Spleen (tissue), 11 donors: ENCODE results near the gene C1orf115. TPM values are rescaled to one million over a fixed set of nuclear protein-coding genes. Genes with fewer than 3 reads are reported as not detected.

Experiments
- DNase-seq: peaks from one replicate; pipeline ENCODE4 v3.0.0-alpha.2; 2020
- H3K27ac ChIP-seq, 8 donors: fragments of 200-600 bp; sonication (generic) in 7 of 8; 1 replicate in 4 of 8; 2 replicates in 4 of 8; pipeline versions ENCODE4 v1.5.0 to v1.8.0; 2016 to 2021; ENCODE audit warnings: inconsistent platforms in 4 of 8, mild to moderate bottlenecking in 4 of 8, moderate library complexity in 1 of 8
- H3K27me3 ChIP-seq, 7 donors: fragments of 200-600 bp; sonication (generic) in 6 of 7; replicated peaks in 1 of 7; 1 replicate in 4 of 7; 2 replicates in 3 of 7; pipeline versions ENCODE4 v1.5.0 to v1.8.0; 2016 to 2021; ENCODE audit warnings: inconsistent platforms in 3 of 7, mild to moderate bottlenecking in 1 of 7
- H3K36me3 ChIP-seq, 6 donors: fragments of 200-600 bp; sonication (generic) in 5 of 6; 1 replicate in 4 of 6; 2 replicates in 2 of 6; pipeline versions ENCODE4 v1.5.0 to v1.8.0; 2016 to 2021; ENCODE audit warnings: inconsistent platforms in 2 of 6
- H3K4me1 ChIP-seq, 6 donors: fragments of 200-600 bp; sonication (generic) in 5 of 6; 1 replicate in 3 of 6; 2 replicates in 3 of 6; pipeline versions ENCODE4 v1.5.0 to v1.8.0; 2016 to 2021; ENCODE audit warnings: inconsistent platforms in 3 of 6
- H3K4me3 ChIP-seq, 8 donors: fragments of 200-600 bp; sonication (generic) in 7 of 8; 1 replicate in 4 of 8; 2 replicates in 4 of 8; pipeline versions ENCODE4 v1.5.0 to v1.8.0; 2016 to 2021; ENCODE audit warnings: inconsistent platforms in 4 of 8, mild to moderate bottlenecking in 4 of 8, moderate library complexity in 2 of 8
- H3K9me3 ChIP-seq, 8 donors: fragments of 200-600 bp; sonication (generic) in 7 of 8; 1 replicate in 4 of 8; 2 replicates in 4 of 8; pipeline versions ENCODE4 v1.5.0 to v1.8.0; 2016 to 2021; ENCODE audit warnings: inconsistent platforms in 4 of 8
- POLR2A ChIP-seq, 3 donors: fragments of 450-650 bp; IDR thresholded peaks; one replicate each; pipeline ENCODE4 v1.5.1; 2017; ENCODE audit warnings: antibody characterized with exemption in 3 of 3, mild to moderate bottlenecking in 1 of 3
- POLR2AphosphoS5 ChIP-seq, 3 donors: sonication (generic); formaldehyde crosslinking; IDR thresholded peaks; one replicate each; pipeline ENCODE4 v1.5.1; 2017; ENCODE audit warnings: antibody characterized with exemption in 3 of 3
- WGBS, 5 donors: extraction: QIAGEN DNeasy Blood & Tissue Kit in 3 of 5; methylation state at CpG; one replicate each; pipeline versions ENCODE4 v1.1.5 to v1.1.7; 2013 to 2018; 5-methylcytosine and 5-hydroxymethylcytosine counted together
- intact Hi-C: fragments of 100-400 bp; cut with DNase I; formaldehyde crosslinking; loops from one replicate; pipeline ENCODE4 v1.15.0; 2023; ENCODE audit warnings: low total_unique reads
- polyA plus RNA-seq, 3 donors: library from polyadenylated mRNA; stranded (reverse); fragments of 200-250 nt; gene quantifications; one replicate each; pipeline ENCODE4 v1.2.1, GENCODE V29; 2013
- total RNA-seq, 7 donors: library from RNA; depleted of rRNA in 3 of 7; stranded (reverse); fragments of >200 nt in 3 of 7; fragmentation: NEBNext Ultra II Directional in 4 of 7; extraction: Animal tissue kit (Norgen Biotek cat#: 25700) in 4 of 7; gene quantifications; one replicate each; pipeline versions ENCODE4 v1.1.0 to v1.2.1, GENCODE V29; 2016 to 2021
- TF ChIP-seq, protein P1 (sequence below), 11 experiments: fragments of 200-600 bp in 7 of 11; fragments of 450-650 bp in 4 of 11; sonication (generic) in 4 of 11; IDR thresholded peaks in 8 of 11; conservative IDR thresholded peaks in 3 of 11; 1 replicate in 7 of 11; 2 replicates in 4 of 11; pipeline versions ENCODE4 v1.4.0 to v1.8.0; 2016 to 2021; ENCODE audit warnings: antibody characterized with exemption in 11 of 11, inconsistent platforms in 4 of 11, mild to moderate bottlenecking in 1 of 11
- donor health status: healthy with polysubstance abuse.
- donor health status: DM: no; HTN: no; CAD: no; lungs with moderate emphysema.
- donor health status: DM: no; HTN: no; CAD: no.
- donor health status: Bipolar disorder and iron deficiency.
- donor health status: healthy.
- donor health status: DM: no; HTN: no; CAD: no.
- donor health status: DM: yes; HTN: yes; CAD: no.

C1orf115 gene
- total and polyA plus RNA-seq, 10 donors: 14.3 to 80.0 (median 47.7) TPM

DNA sequence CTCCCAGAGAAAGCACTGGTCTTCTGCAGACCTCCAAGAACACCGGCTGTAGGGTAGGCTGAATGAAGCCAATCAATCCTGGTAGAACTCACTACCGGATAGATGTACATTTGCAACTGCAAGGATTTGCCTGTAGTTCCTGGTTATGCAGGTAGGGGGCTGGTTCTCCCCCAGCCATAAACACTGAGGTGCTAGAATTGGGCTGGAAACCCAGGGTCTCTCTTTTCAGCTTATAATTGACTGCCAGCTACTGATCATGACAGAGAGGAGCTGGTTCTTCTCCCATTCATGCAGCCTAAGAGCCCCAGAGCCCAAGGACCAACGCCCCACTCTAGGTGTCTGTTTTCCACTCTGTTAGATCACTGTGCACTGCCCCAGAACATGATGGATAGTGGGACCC lies 36.5 kb downstream of the C1orf115 start:
- TF ChIP-seq, protein P1, sequence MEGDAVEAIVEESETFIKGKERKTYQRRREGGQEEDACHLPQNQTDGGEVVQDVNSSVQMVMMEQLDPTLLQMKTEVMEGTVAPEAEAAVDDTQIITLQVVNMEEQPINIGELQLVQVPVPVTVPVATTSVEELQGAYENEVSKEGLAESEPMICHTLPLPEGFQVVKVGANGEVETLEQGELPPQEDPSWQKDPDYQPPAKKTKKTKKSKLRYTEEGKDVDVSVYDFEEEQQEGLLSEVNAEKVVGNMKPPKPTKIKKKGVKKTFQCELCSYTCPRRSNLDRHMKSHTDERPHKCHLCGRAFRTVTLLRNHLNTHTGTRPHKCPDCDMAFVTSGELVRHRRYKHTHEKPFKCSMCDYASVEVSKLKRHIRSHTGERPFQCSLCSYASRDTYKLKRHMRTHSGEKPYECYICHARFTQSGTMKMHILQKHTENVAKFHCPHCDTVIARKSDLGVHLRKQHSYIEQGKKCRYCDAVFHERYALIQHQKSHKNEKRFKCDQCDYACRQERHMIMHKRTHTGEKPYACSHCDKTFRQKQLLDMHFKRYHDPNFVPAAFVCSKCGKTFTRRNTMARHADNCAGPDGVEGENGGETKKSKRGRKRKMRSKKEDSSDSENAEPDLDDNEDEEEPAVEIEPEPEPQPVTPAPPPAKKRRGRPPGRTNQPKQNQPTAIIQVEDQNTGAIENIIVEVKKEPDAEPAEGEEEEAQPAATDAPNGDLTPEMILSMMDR (IDR thresholded peaks at IDR 0.05 in 8 of 11, conservative IDR thresholded peaks at IDR 0.05 in 3 of 11): peak in 2 of 11 experiments; percentile 30
- no peak for TF ChIP-seq POLR2AphosphoS5 (IDR thresholded peaks at IDR 0.05)
- TF ChIP-seq POLR2A (IDR thresholded peaks at IDR 0.05): no peak
- DNase-seq: no peak
- Histone ChIP-seq H3K4me3 (no peak overlapping the region), H3K36me3 (no peaks in the 10 kb centered on the region), H3K9me3 (no peaks in the 10 kb centered on the region), H3K27ac (no peak overlapping the region), H3K4me1 (peaks cover 0 to under 1% (median 0%) of the 10 kb centered on the region in 6 donors), H3K27me3 (no peaks in the 10 kb centered on the region)
- WGBS, 5 donors: 90 to 98% (median 92%) methylated on average over 3 of the region's 3 CpGs
- intact Hi-C loops: no loop called here

DNA sequence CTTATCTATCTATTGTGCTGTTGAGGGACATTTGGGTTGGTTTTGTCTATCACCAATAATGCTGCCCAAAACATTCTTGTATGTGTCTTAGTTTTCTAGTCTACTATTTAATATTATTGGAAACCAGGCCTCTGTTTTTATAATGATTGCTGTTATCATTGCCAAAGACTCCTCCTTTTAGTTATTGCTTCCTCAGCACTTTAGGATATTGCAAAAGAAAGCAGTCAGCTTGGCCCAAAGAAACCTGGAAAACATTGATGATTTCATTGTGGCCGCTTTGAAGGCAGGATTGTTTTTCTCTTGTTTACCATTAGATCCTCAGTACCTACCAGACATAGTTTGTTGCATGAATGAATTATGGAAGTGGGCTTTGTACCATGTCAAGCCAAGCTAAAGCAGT lies 37.4 kb downstream of the C1orf115 start:
- H3K4me3 ChIP-seq: no peak overlapping the region
- WGBS, 5 donors: 84 to 97% (median 93%) methylated on average over 1 of the region's 1 CpG
- intact Hi-C loops: no loop called here
- DNase-seq: no peak
- TF ChIP-seq, protein P1 (IDR thresholded peaks at IDR 0.05 in 8 of 11, conservative IDR thresholded peaks at IDR 0.05 in 3 of 11): no peak
- TF ChIP-seq POLR2AphosphoS5 (IDR thresholded peaks at IDR 0.05) (no peak), POLR2A (IDR thresholded peaks at IDR 0.05) (no peak)
- H3K27me3 ChIP-seq: no peaks in the 10 kb centered on the region
- H3K36me3 ChIP-seq: no peaks in the 10 kb centered on the region
- H3K27ac ChIP-seq: no peak overlapping the region
- peaks cover 0 to 8% (median 4%) of the 10 kb centered on the region in 6 donors for H3K4me1 ChIP-seq
- H3K9me3 ChIP-seq: no peaks in the 10 kb centered on the region

DNA sequence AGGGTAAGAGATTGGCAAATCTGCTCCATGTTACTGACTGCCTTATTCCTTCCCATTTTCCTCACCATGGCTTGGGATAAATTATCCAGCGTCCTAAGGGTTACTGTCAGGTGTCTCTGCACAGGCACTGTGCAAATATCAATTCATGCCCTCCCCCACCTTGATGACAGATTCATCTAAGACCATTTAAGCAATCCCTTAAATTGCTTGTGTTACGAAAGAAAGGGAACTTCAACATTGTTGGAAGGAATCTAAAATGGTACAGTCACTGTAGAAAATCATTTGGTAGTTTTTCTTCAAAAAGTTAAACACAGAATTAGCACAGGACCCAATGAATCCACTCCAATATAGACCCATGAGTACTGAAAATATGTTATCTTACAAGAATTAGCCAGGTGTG lies 40.3 kb downstream of the C1orf115 start:
- intact Hi-C loops: no loop called here
- no peak for DNase-seq
- Histone ChIP-seq H3K36me3 (no peaks in the 10 kb centered on the region), H3K9me3 (no peaks in the 10 kb centered on the region), H3K4me1 (peaks cover 8 to 21% (median 13%) of the 10 kb centered on the region in 6 donors), H3K27ac (no peak overlapping the region), H3K4me3 (no peak overlapping the region), H3K27me3 (no peaks in the 10 kb centered on the region)
- WGBS, 5 donors: 63 to 95% (median 80%) methylated on average over 2 of the region's 2 CpGs
- no peak for TF ChIP-seq POLR2AphosphoS5 (IDR thresholded peaks at IDR 0.05)
- TF ChIP-seq, protein P1 (IDR thresholded peaks at IDR 0.05 in 8 of 11, conservative IDR thresholded peaks at IDR 0.05 in 3 of 11): no peak
- TF ChIP-seq POLR2A (IDR thresholded peaks at IDR 0.05): no peak

DNA sequence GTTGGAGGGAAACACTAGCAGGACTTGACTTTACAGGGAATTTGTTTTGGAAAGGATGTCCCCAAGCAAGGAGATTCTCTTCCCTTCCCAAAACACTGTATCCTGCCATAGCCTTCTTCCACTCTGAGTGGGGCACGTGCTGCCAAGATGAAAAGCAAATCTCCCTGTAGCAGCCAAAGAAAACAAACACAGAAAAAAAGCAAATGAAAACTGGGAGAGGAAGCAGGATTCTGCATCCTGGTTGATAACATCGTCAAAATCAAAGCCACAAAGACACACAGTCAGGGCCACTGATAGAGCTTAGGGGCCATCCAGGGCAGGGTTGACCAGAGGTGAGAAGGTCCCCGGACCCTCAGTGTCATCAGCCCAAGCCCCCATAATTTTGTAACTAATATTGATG lies 42.0 kb downstream of the C1orf115 start:
- peak overlapping the region; percentile 60 to 83 (median 78) for H3K27ac ChIP-seq
- 37 to 71% (median 57%) methylated on average over 3 of the region's 3 CpGs for WGBS, 5 donors
- no peaks in the 10 kb centered on the region for H3K9me3 ChIP-seq
- peaks cover 8 to 21% (median 13%) of the 10 kb centered on the region in 6 donors for H3K4me1 ChIP-seq
- no peak overlapping the region for H3K4me3 ChIP-seq
- no peak for TF ChIP-seq POLR2AphosphoS5 (IDR thresholded peaks at IDR 0.05)
- TF ChIP-seq POLR2A (IDR thresholded peaks at IDR 0.05): no peak
- TF ChIP-seq, protein P1 (IDR thresholded peaks at IDR 0.05 in 8 of 11, conservative IDR thresholded peaks at IDR 0.05 in 3 of 11): no peak
- no peaks in the 10 kb centered on the region for H3K27me3 ChIP-seq
- no peak for DNase-seq
- H3K36me3 ChIP-seq: no peaks in the 10 kb centered on the region
- intact Hi-C loops: no loop called here
